Lung (tissue), 12 donors: ENCODE measurements around the gene FAM124B. TPM values are rescaled to one million over a fixed set of nuclear protein-coding genes. Genes with fewer than 3 reads are reported as not detected.

ENCODE experiments used
- ATAC-seq: fragments of 200-7000 bp; cut with Tn5 transposase; one replicate; pipeline ENCODE4 v1.9.1; 2020; ENCODE audit warnings: moderate number of reproducible peaks; ENCODE audit not compliant: insufficient read depth, low FRiP score
- DNase-seq, 3 donors: peaks; one replicate each; pipeline ENCODE4 v3.0.0-alpha.2; 2013 to 2017
- H3K27ac ChIP-seq, 2 donors: one replicate each; pipeline ENCODE4 v1.5.1; 2013; ENCODE audit warnings: mild to moderate bottlenecking in 2 of 2, moderate library complexity in 2 of 2, control low read depth in 1 of 2, inconsistent platforms in 1 of 2, low read depth in 1 of 2, low read length in 1 of 2
- H3K27me3 ChIP-seq, 3 donors: one replicate each; pipeline ENCODE4 v1.5.1; 2013; ENCODE audit warnings: low read length in 2 of 3; ENCODE audit not compliant: control insufficient read depth in 3 of 3, insufficient read depth in 3 of 3
- H3K36me3 ChIP-seq, 4 donors: one replicate each; pipeline ENCODE4 v1.5.1; 2013; ENCODE audit warnings: low read length in 4 of 4, mild to moderate bottlenecking in 1 of 4, moderate library complexity in 1 of 4; ENCODE audit not compliant: control insufficient read depth in 4 of 4, insufficient read depth in 4 of 4
- H3K4me1 ChIP-seq, 5 donors: one replicate each; pipeline ENCODE4 v1.5.1; 2013; ENCODE audit warnings: low read length in 5 of 5, mild to moderate bottlenecking in 2 of 5, moderate library complexity in 1 of 5; ENCODE audit not compliant: control insufficient read depth in 5 of 5, insufficient read depth in 5 of 5
- H3K4me3 ChIP-seq: one replicate; pipeline ENCODE4 v1.5.1; 2013; ENCODE audit warnings: mild to moderate bottlenecking, control low read depth, moderate library complexity
- H3K9ac ChIP-seq, 2 donors: one replicate each; pipeline ENCODE4 v1.5.1; 2013; ENCODE audit warnings: low read length in 2 of 2, control low read depth in 1 of 2; ENCODE audit not compliant: insufficient read depth in 1 of 2
- H3K9me3 ChIP-seq, 4 donors: one replicate each; pipeline ENCODE4 v1.5.1; 2013; ENCODE audit warnings: low read length in 3 of 4, mild to moderate bottlenecking in 1 of 4, moderate library complexity in 1 of 4; ENCODE audit not compliant: control insufficient read depth in 4 of 4, insufficient read depth in 3 of 4
- CTCF ChIP-seq: IDR thresholded peaks from 2 replicates; pipeline ENCODE4 v1.5.1; 2012; ENCODE audit warnings: mild to moderate bottlenecking; ENCODE audit errors: control extremely low read depth, extremely low read depth
- WGBS, 2 donors: extraction: QIAGEN DNeasy Blood & Tissue Kit; methylation state at CpG; one replicate each; pipeline ENCODE4 v1.1.7; 2013; 5-methylcytosine and 5-hydroxymethylcytosine counted together
- polyA plus RNA-seq, 2 donors: library from polyadenylated mRNA; stranded (reverse); fragments of 200-250 nt; gene quantifications; one replicate each; pipeline ENCODE4 v1.2.1, GENCODE V29; 2013
- total RNA-seq, 2 donors: library from RNA; depleted of rRNA in 1 of 2; stranded (reverse); fragments of >200 nt in 1 of 2; gene quantifications; one replicate each; pipeline ENCODE4 v1.2.1, GENCODE V29; 2014 to 2021
- donor health status: control.
- donor health status: control.
- donor health status: Bipolar disorder and iron deficiency.
- donor health status: healthy.
- donor health status: DM: yes; HTN: yes; CAD: no.

The FAM124B gene
- total and polyA plus RNA-seq, 4 donors = 0.71 to 21.4 (median 1.7) TPM

DNA sequence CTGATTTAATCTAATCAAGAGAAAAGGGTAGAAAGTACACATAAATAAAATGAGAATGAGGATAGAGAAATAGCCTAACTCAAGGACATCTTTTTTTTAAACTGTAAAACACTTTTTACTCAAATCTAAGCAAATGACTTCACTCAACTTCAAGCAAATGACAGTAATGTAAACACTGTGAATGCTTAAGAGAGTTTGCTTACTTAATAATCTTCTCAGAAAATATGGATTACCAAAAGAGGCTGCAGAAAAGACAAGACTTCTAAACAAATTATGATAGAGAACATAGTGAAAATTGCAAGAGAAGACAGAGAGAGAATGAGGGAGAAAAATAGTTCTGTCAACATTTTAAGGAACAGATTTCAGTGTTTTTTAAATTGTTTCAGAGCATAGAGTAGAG, 52.5 kb downstream of the FAM124B start:
- Histone ChIP-seq H3K27me3 (peaks cover 0 to 3% (median 0%) of the 10 kb centered on the region in 3 donors), H3K27ac (no peak overlapping the region), H3K4me3 (no peak overlapping the region), H3K9ac (no peak overlapping the region), H3K36me3 (no peaks in the 10 kb centered on the region), H3K9me3 (peaks cover 0 to 5% (median 0%) of the 10 kb centered on the region in 4 donors), H3K4me1 (peaks cover 0 to 29% (median 5%) of the 10 kb centered on the region in 5 donors)
- DNase-seq (peak in 2 of 3 donors; percentile 89), ATAC-seq (no peak)
- TF ChIP-seq CTCF = no peak

GRCh38 chr2:224347176-224348051, 54.5 kb downstream of the FAM124B start:
- no peak overlapping the region for H3K9ac ChIP-seq
- peaks cover 0 to 3% (median 0%) of the 10 kb centered on the region in 3 donors for H3K27me3 ChIP-seq
- 90 to 93% methylated on average over 4 of the region's 4 CpGs for WGBS, 2 donors
- no peak for TF ChIP-seq CTCF
- no peak overlapping the region for H3K27ac ChIP-seq
- H3K4me3 ChIP-seq = no peak overlapping the region
- DNase-seq (no peak), ATAC-seq (no peak)
- H3K4me1 ChIP-seq = peaks cover 0 to 26% (median 5%) of the 10 kb centered on the region in 5 donors
- H3K9me3 ChIP-seq = peaks cover 0 to 5% (median 0%) of the 10 kb centered on the region in 4 donors
- H3K36me3 ChIP-seq = no peaks in the 10 kb centered on the region

GRCh38 chr2:224345492-224345891, 56.4 kb downstream of the FAM124B start:
- Histone ChIP-seq H3K9me3 (peaks cover 0 to 5% (median 0%) of the 10 kb centered on the region in 4 donors), H3K4me3 (no peak overlapping the region), H3K27ac (no peak overlapping the region), H3K4me1 (peaks cover 0 to 20% (median 1%) of the 10 kb centered on the region in 5 donors), H3K9ac (no peak overlapping the region), H3K27me3 (peaks cover 0 to 3% (median 0%) of the 10 kb centered on the region in 3 donors), H3K36me3 (no peaks in the 10 kb centered on the region)
- DNase-seq (no peak), ATAC-seq (no peak)
- TF ChIP-seq CTCF = no peak
- 96 to 100% methylated on average over 2 of the region's 2 CpGs for WGBS, 2 donors
